HepG2 (cell line): ENCODE measurements around the gene SNRNP48. TPM values are rescaled to one million over a fixed set of nuclear protein-coding genes. Genes with fewer than 3 reads are reported as not detected.

Experiments
- ARID3A ChIP-seq: IDR thresholded peaks from 2 replicates; pipeline ENCODE4 v1.6.1; 2012; ENCODE audit warnings: low read depth, low read length, improper control_type of control experiment
- BRD4 ChIP-seq: sonication (generic); formaldehyde crosslinking; IDR thresholded peaks from 2 replicates; pipeline ENCODE4 v1.4.0; 2020; ENCODE audit warnings: missing genetic modification reagents
- DZIP1 ChIP-seq: sonication (generic); formaldehyde crosslinking; IDR thresholded peaks from 2 replicates; pipeline ENCODE4 v1.5.0; 2020; ENCODE audit warnings: mild to moderate bottlenecking, missing genetic modification reagents
- ELK4 ChIP-seq: sonication (generic); formaldehyde crosslinking; IDR thresholded peaks from 2 replicates; pipeline ENCODE4 v1.9.0; 2021; ENCODE audit warnings: missing genetic modification reagents, borderline replicate concordance
- FUBP1 ChIP-seq: sonication (generic); formaldehyde crosslinking; IDR thresholded peaks from 2 replicates; pipeline ENCODE4 v1.5.1; 2020; ENCODE audit warnings: missing genetic modification reagents, mild to moderate bottlenecking, borderline replicate concordance
- NAIF1 ChIP-seq: sonication (generic); formaldehyde crosslinking; IDR thresholded peaks from 2 replicates; pipeline ENCODE4 v1.5.0; 2020; ENCODE audit warnings: mild to moderate bottlenecking, missing genetic modification reagents, borderline replicate concordance
- PAX8 ChIP-seq: sonication (generic); formaldehyde crosslinking; IDR thresholded peaks from 2 replicates; pipeline ENCODE4 v1.8.0; 2022; ENCODE audit warnings: mild to moderate bottlenecking, missing genetic modification reagents, borderline replicate concordance
- PHB2 ChIP-seq: fragments of 450-650 bp; IDR thresholded peaks from 2 replicates; pipeline ENCODE4 v1.6.1; 2018; ENCODE audit not compliant: partially characterized antibody
- SP1 ChIP-seq, 2 experiments: fragments of 450-650 bp in 1 of 2; sonication (generic) in 1 of 2; formaldehyde crosslinking in 1 of 2; IDR thresholded peaks; 2 replicates each; pipeline versions ENCODE4 v1.4.0 to v1.6.1; 2016 to 2020; ENCODE audit warnings: missing genetic modification reagents in 1 of 2
- SRSF9 ChIP-seq: fragments of 200-400 bp; formaldehyde crosslinking; IDR thresholded peaks from 2 replicates; pipeline ENCODE4 v1.6.1; 2018; ENCODE audit warnings: borderline replicate concordance, mild to moderate bottlenecking, low read depth, low read length; ENCODE audit not compliant: insufficient read depth, poor library complexity, severe bottlenecking
- SSRP1 ChIP-seq: IDR thresholded peaks from 2 replicates; pipeline ENCODE4 v1.6.1; 2016; ENCODE audit warnings: control low read depth
- TBP ChIP-seq: sonication (generic); formaldehyde crosslinking; IDR thresholded peaks from 2 replicates; pipeline ENCODE4 v1.5.0; 2020; ENCODE audit warnings: missing genetic modification reagents
- ZGPAT ChIP-seq: IDR thresholded peaks from 2 replicates; pipeline ENCODE4 v1.6.1; 2016; ENCODE audit warnings: mild to moderate bottlenecking
- ZNF180 ChIP-seq: sonication (generic); formaldehyde crosslinking; IDR thresholded peaks from 2 replicates; pipeline ENCODE4 v1.4.0; 2020; ENCODE audit warnings: low read depth, missing genetic modification reagents, borderline replicate concordance
- ZNF460 ChIP-seq: sonication (generic); formaldehyde crosslinking; IDR thresholded peaks from 2 replicates; pipeline ENCODE4 v1.5.1; 2020; ENCODE audit warnings: missing genetic modification reagents, mild to moderate bottlenecking, borderline replicate concordance
- ZNF547 ChIP-seq: sonication (generic); formaldehyde crosslinking; IDR thresholded peaks from 2 replicates; pipeline ENCODE4 v1.5.1; 2020; ENCODE audit warnings: mild to moderate bottlenecking, missing genetic modification reagents
- ZNF768 ChIP-seq: sonication (generic); formaldehyde crosslinking; IDR thresholded peaks from 2 replicates; pipeline ENCODE4 v1.4.0; 2020; ENCODE audit warnings: missing genetic modification reagents
- ZNF784 ChIP-seq: sonication (generic); formaldehyde crosslinking; IDR thresholded peaks from 2 replicates; pipeline ENCODE4 v1.5.1; 2020; ENCODE audit warnings: missing genetic modification reagents, mild to moderate bottlenecking, borderline replicate concordance
- polyA plus RNA-seq, 8 experiments: library from polyadenylated mRNA; depleted of rRNA in 3 of 8; stranded (reverse) in 7 of 8; unstranded in 1 of 8; fragments of >200 nt; fragmentation: Illumina TruSeq in 4 of 8; extraction: Trizol in 4 of 8; gene quantifications; 2 replicates each; pipeline versions ENCODE4 v1.2.1 to v1.2.3, GENCODE V29; 2011 to 2016; ENCODE audit warnings: low read depth in 4 of 8, missing spikeins in 1 of 8, mixed read lengths in 1 of 8; ENCODE audit not compliant: insufficient read depth in 1 of 8
- total RNA-seq, 5 experiments: library from RNA; depleted of rRNA; stranded (reverse); fragments of >200 nt; fragmentation: Illumina TruSeq; extraction: Trizol; gene quantifications; 2 replicates each; pipeline ENCODE4 v1.2.3, GENCODE V29; 2016; ENCODE audit warnings: low read depth in 1 of 5

SNRNP48 gene
- total and polyA plus RNA-seq, 2 of the 13 experiments (the other 11 are each of a cell fraction or from before 2014, with no cell fraction given): 17.5 to 47.5 TPM

GRCh38 chr6:7542874-7543624 is 46.9 kb upstream of the SNRNP48 start (continued):
- TF ChIP-seq ZGPAT (CRISPR knock-in tag) (peak; percentile 49), BRD4 (CRISPR knock-in tag) (peak; percentile 60; the same call in 1 of the 2 replicates), PHB2 (no peak), NAIF1 (no peak; the same call in 1 of the 2 replicates), ZNF460 (CRISPR knock-in tag) (no peak), ZNF180 (CRISPR knock-in tag) (no peak), ZNF784 (CRISPR knock-in tag) (peak; percentile 75; the same call in 1 of the 2 replicates), TBP (0 out of 2 replicates have a peak, but pooled peaks have one; percentile 34), PAX8 (CRISPR knock-in tag) (no peak), SSRP1 (CRISPR knock-in tag) (0 out of 2 replicates have a peak, but pooled peaks have one; percentile 44), SP1 (IDR thresholded peaks at IDR 0.05) (no peak), SP1 (CRISPR knock-in tag; IDR thresholded peaks at IDR 0.05) (peak; percentile 44; the same call in 1 of the 2 replicates), ZNF768 (CRISPR knock-in tag) (no peak; the same call in 1 of the 2 replicates), DZIP1 (CRISPR knock-in tag) (no peak; the same call in 1 of the 2 replicates), FUBP1 (no peak), ARID3A (no peak), ELK4 (CRISPR knock-in tag) (no peak), ZNF547 (CRISPR knock-in tag) (no peak; the same call in 1 of the 2 replicates), SRSF9 (no peak)
